Keratinocyte (primary cell): ENCODE data around the gene PLD5. TPM values are rescaled to one million over a fixed set of nuclear protein-coding genes. Genes with fewer than 3 reads are reported as not detected.

Source experiments
- DNase-seq: peaks from one replicate; pipeline ENCODE4 v3.0.0-alpha.2; 2011; ENCODE audit warnings: low read depth, missing footprints, low spot score
- FAIRE-seq: peaks from 2 replicates; lab custom pipeline; 2011; peaks lifted over from hg19 to GRCh38; lab: Jason Lieb, UNC
- H2AFZ ChIP-seq: 2 replicates; pipeline ENCODE4 v1.6.0; 2012; ENCODE audit warnings: low read length, control low read depth, inconsistent platforms; ENCODE audit not compliant: control insufficient read depth
- H3K27ac ChIP-seq: 2 replicates; pipeline ENCODE4 v1.5.1; 2011; ENCODE audit warnings: low read length; ENCODE audit not compliant: control insufficient read depth, insufficient read depth
- H3K27me3 ChIP-seq: 3 replicates; pipeline ENCODE4 v1.6.0; 2011; ENCODE audit warnings: low read length; ENCODE audit not compliant: control insufficient read depth, insufficient read depth; ENCODE audit errors: extremely low read depth
- H3K36me3 ChIP-seq, 2 experiments: 2 replicates in 1 of 2; 3 replicates in 1 of 2; pipeline ENCODE4 v1.5.1; 2011; ENCODE audit warnings: low read length in 2 of 2, mild to moderate bottlenecking in 1 of 2; ENCODE audit not compliant: control insufficient read depth in 2 of 2, insufficient read depth in 2 of 2; ENCODE audit errors: extremely low read depth in 1 of 2
- H3K4me1 ChIP-seq: 3 replicates; pipeline ENCODE4 v1.5.1; 2011; ENCODE audit warnings: low read length; ENCODE audit not compliant: control insufficient read depth, insufficient read depth; ENCODE audit errors: extremely low read depth
- H3K4me2 ChIP-seq: 3 replicates; pipeline ENCODE4 v1.6.0; 2011; ENCODE audit warnings: low read depth, low read length; ENCODE audit not compliant: control insufficient read depth, insufficient read depth; ENCODE audit errors: extremely low read depth
- H3K4me3 ChIP-seq, 3 experiments: fragments of 200-600 bp in 1 of 3; sonication (generic) in 1 of 3; 2 replicates in 2 of 3; 3 replicates in 1 of 3; pipeline ENCODE4 v1.5.1; 2011 to 2016; ENCODE audit warnings: low read length in 3 of 3, mild to moderate bottlenecking in 3 of 3, control low read depth in 2 of 3, inconsistent platforms in 1 of 3, low read depth in 1 of 3, mixed read lengths in 1 of 3, mixed run types in 1 of 3, moderate library complexity in 1 of 3; ENCODE audit not compliant: control insufficient read depth in 2 of 3, insufficient read depth in 2 of 3; ENCODE audit errors: extremely low read depth in 1 of 3
- H3K79me2 ChIP-seq: 2 replicates; pipeline ENCODE4 v1.6.0; 2012; ENCODE audit warnings: low read length; ENCODE audit not compliant: control insufficient read depth, insufficient read depth
- H3K9ac ChIP-seq: 3 replicates; pipeline ENCODE4 v1.6.0; 2011; ENCODE audit warnings: low read length; ENCODE audit not compliant: control insufficient read depth, insufficient read depth; ENCODE audit errors: extremely low read depth
- H3K9me1 ChIP-seq: 3 replicates; pipeline ENCODE4 v1.6.0; 2011; ENCODE audit warnings: low read length; ENCODE audit not compliant: control insufficient read depth, insufficient read depth; ENCODE audit errors: extremely low read depth
- H3K9me3 ChIP-seq: 2 replicates; pipeline ENCODE4 v1.5.1; 2012; ENCODE audit warnings: low read depth, low read length; ENCODE audit not compliant: control insufficient read depth
- H4K20me1 ChIP-seq: 3 replicates; pipeline ENCODE4 v1.6.0; 2011; ENCODE audit warnings: low read length; ENCODE audit not compliant: control insufficient read depth, insufficient read depth; ENCODE audit errors: extremely low read depth
- EZH2 ChIP-seq: IDR thresholded peaks from one replicate; pipeline ENCODE4 v1.6.1; 2012; ENCODE audit warnings: inconsistent platforms, mild to moderate bottlenecking, low read length, moderate library complexity
- dilution Hi-C: fragments of 300-500 bp; cut with MboI; formaldehyde crosslinking; loops from one replicate; pipeline ENCODE4 v1.7.0; 2020; ENCODE audit warnings: low sequenced_read_pairs; ENCODE audit not compliant: extremely low pct_ligation_motif_present
- polyA plus RNA-seq, 5 experiments: library from polyadenylated mRNA; depleted of rRNA in 3 of 5; stranded (reverse) in 3 of 5; stranded (forward) in 1 of 5; unstranded in 1 of 5; fragments of >200 nt; gene quantifications; 1 replicate in 1 of 5; 2 replicates in 3 of 5; 3 replicates in 1 of 5; pipeline versions ENCODE4 v1.2.1 to v1.2.3, GENCODE V29; 2011 to 2012; ENCODE audit warnings: missing spikeins in 2 of 5, low read depth in 1 of 5, low replicate concordance in 1 of 5
- TF ChIP-seq, protein P1 (sequence below), 3 experiments: IDR thresholded peaks in 1 of 3; conservative IDR thresholded peaks in 1 of 3; optimal IDR thresholded peaks in 1 of 3; 2 replicates in 2 of 3; 3 replicates in 1 of 3; pipeline versions ENCODE3 to v1.5.1; 2011; ENCODE audit warnings: low read length in 3 of 3, mild to moderate bottlenecking in 3 of 3, moderate library complexity in 2 of 3, control low read depth in 1 of 3, inconsistent platforms in 1 of 3; ENCODE audit not compliant: insufficient read depth in 2 of 3; ENCODE audit errors: extremely low read depth in 1 of 3

The PLD5 gene
- polyA plus RNA-seq, 1 donor (not counting 4 experiments of a cell fraction or from before 2014, with no cell fraction given) = 7.2 TPM

DNA sequence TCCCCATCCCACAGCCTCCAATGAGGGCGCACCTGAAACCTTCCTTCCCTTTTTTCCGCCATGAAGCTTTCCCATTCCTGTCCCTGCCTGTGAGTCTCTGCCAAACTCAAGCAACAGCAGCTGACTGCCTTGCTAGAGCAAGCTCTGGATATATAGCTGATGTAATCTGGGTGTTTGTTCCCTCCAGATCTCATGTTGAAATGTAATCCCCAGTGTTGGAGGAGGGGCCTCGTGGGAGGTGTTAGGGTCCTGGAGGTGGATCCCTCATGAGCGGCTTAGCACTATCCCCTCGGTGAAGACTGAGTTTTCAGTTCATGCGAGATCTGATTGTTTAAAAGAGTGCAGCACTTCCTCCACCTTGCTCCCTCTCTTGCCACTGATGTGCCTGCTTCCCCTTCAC is 321.2 kb downstream of the PLD5 start:
- FAIRE-seq (no peak), DNase-seq (no peak)
- no peak overlapping the region for H2AFZ ChIP-seq
- no peak overlapping the region for H3K4me3 ChIP-seq
- no peak overlapping the region for H3K9ac ChIP-seq
- peaks cover 0 to 2% of the 10 kb centered on the region in 2 experiments for H3K36me3 ChIP-seq
- no peaks in the 10 kb centered on the region for H4K20me1 ChIP-seq
- H3K4me1 ChIP-seq = peaks cover 12% of the 10 kb centered on the region
- H3K27me3 ChIP-seq = no peaks in the 10 kb centered on the region
- H3K79me2 ChIP-seq = no peaks in the 10 kb centered on the region
- no peak overlapping the region for H3K27ac ChIP-seq
- TF ChIP-seq, protein P1, sequence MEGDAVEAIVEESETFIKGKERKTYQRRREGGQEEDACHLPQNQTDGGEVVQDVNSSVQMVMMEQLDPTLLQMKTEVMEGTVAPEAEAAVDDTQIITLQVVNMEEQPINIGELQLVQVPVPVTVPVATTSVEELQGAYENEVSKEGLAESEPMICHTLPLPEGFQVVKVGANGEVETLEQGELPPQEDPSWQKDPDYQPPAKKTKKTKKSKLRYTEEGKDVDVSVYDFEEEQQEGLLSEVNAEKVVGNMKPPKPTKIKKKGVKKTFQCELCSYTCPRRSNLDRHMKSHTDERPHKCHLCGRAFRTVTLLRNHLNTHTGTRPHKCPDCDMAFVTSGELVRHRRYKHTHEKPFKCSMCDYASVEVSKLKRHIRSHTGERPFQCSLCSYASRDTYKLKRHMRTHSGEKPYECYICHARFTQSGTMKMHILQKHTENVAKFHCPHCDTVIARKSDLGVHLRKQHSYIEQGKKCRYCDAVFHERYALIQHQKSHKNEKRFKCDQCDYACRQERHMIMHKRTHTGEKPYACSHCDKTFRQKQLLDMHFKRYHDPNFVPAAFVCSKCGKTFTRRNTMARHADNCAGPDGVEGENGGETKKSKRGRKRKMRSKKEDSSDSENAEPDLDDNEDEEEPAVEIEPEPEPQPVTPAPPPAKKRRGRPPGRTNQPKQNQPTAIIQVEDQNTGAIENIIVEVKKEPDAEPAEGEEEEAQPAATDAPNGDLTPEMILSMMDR (optimal IDR thresholded peaks at IDR 0.05 in 1 of 3, IDR thresholded peaks at IDR 0.05 in 1 of 3, conservative IDR thresholded peaks at IDR 0.05 in 1 of 3; ENCODE audit: extremely low read depth in 1 of 3, insufficient read depth in 2 of 3, low read length in 3 of 3) = no peak
- TF ChIP-seq EZH2 = no peak
- dilution Hi-C loops = no loop called here
- H3K4me2 ChIP-seq = no peak overlapping the region
- H3K9me1 ChIP-seq = no peaks in the 10 kb centered on the region
- H3K9me3 ChIP-seq = no peaks in the 10 kb centered on the region

DNA sequence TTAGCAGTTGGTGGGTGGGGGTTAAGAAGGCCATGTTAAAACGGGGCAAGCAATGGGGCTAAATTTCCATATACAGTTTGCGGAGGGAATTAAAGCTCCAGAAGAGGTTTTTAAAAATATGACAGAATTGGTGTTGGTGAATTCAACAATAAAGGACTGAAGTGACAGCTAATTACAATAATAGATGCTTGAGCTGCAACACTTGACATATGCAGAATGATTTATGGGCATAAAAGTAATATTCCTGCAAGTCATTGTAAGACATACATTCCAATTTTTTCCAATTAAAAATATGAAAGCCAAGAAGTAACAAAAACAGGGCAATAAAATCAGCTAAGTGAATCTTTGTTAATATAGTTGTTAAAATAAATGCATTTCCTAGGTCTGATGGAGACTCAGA is 323.4 kb downstream of the PLD5 start:
- Histone ChIP-seq H3K4me2 (no peak overlapping the region), H4K20me1 (no peaks in the 10 kb centered on the region), H3K27me3 (no peaks in the 10 kb centered on the region), H3K4me1 (peaks cover 15% of the 10 kb centered on the region), H3K9me3 (no peaks in the 10 kb centered on the region), H3K79me2 (no peaks in the 10 kb centered on the region), H3K4me3 (no peak overlapping the region), H3K9ac (no peak overlapping the region), H3K9me1 (no peaks in the 10 kb centered on the region), H2AFZ (no peak overlapping the region), H3K27ac (no peak overlapping the region), H3K36me3 (peaks cover 0 to 2% of the 10 kb centered on the region in 2 experiments)
- TF ChIP-seq EZH2 = no peak
- TF ChIP-seq, protein P1 (optimal IDR thresholded peaks at IDR 0.05 in 1 of 3, IDR thresholded peaks at IDR 0.05 in 1 of 3, conservative IDR thresholded peaks at IDR 0.05 in 1 of 3; ENCODE audit: extremely low read depth in 1 of 3, insufficient read depth in 2 of 3, low read length in 3 of 3) = no peak
- dilution Hi-C loops = no loop called here
- FAIRE-seq (no peak), DNase-seq (no peak)
